C4-2B (cell line): ENCODE results near the gene PIGB.

ENCODE experiments used
- CTCF ChIP-seq: fragments of 450-650 bp; conservative IDR thresholded peaks from 2 replicates; pipeline ENCODE4 v1.5.1; 2017; ENCODE audit warnings: mild to moderate bottlenecking
- ZFX ChIP-seq: fragments of 450-650 bp; IDR thresholded peaks from 2 replicates; pipeline ENCODE4 v1.6.1; 2017

GRCh38 chr15:55282284-55282833, 36.7 kb upstream of the PIGB start:
- no peak for TF ChIP-seq CTCF
- TF ChIP-seq ZFX = no peak
